ENCODE measurements around the gene TCL1B. TPM values are rescaled to one million over a fixed set of nuclear protein-coding genes. Genes with fewer than 3 reads are reported as not detected.

TCL1B gene
- total and polyA plus RNA-seq, 2 donors (not counting 3 experiments of a cell fraction or from before 2014, with no cell fraction given), result not detected

DNA sequence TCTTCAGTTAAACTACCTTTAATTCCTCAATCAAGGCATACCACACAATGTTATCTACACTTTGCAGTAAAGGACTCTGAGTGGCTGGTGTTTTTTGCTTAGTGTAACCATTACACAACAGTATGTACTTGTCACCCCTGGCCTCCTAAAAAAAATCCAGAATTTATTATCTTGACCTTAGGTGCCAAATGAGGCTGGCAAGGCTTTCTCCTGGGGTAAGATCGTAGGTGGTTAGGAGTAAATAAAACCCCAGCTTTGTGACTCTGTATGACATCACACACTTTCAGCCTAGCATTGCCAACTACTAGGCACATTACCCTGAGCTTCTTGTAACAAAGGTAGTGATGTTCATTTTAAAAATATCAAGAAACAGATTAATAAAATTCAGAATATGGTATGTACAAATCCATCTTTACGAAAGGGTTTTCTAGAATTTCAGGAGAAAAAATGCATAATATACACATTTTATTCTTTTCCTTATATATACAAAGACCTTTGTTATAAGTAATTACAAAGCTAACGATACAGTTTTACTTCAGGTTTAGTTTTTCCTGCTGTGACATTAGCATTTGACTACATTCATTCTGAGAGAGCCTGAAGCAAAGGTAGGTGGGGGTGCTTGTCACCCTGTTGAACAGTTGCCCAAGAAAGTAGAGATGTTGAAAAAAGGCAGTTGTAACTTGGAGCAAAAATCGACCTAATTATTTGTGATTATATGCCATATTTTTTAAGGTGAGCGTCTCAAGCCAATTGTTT lies 14.2 kb downstream of the TCL1B start:
- no peak for DNase-seq (ENCODE audit: low read depth, low spot score)
- Histone ChIP-seq H3K36me3 (ENCODE audit: control insufficient read depth in 2 of 2, extremely low read depth in 1 of 2, insufficient read depth in 2 of 2, low read length in 2 of 2) (no peaks in the 10 kb centered on the region), H4K20me1 (replicated peaks; ENCODE audit: control insufficient read depth, extremely low read depth, insufficient read depth, low read length) (no peaks in the 10 kb centered on the region), H3K9ac (replicated peaks; ENCODE audit: extremely low read depth, insufficient read depth, low read length) (no peak overlapping the region), H3K9me1 (replicated peaks; ENCODE audit: control insufficient read depth, extremely low read depth, insufficient read depth, low read length) (no peaks in the 10 kb centered on the region), H3K4me3 (replicated peaks in 1 of 3; ENCODE audit: insufficient read depth in 1 of 3, low read depth in 1 of 3, low read length in 3 of 3) (no peak overlapping the region), H3K4me2 (ENCODE audit: insufficient read depth, low read length) (no peak overlapping the region), H3K27ac (ENCODE audit: insufficient read depth, low read depth, low read length) (no peak overlapping the region), H3K4me1 (ENCODE audit: control insufficient read depth, extremely low read depth, insufficient read depth, low read length) (peaks cover 11% of the 10 kb centered on the region), H3K9me3 (replicated peaks; ENCODE audit: control insufficient read depth, insufficient read depth, low read length) (no peaks in the 10 kb centered on the region), H3K27me3 (ENCODE audit: control insufficient read depth in 2 of 2, insufficient read depth in 2 of 2, low read length in 2 of 2) (no peaks in the 10 kb centered on the region), H3K79me2 (ENCODE audit: control insufficient read depth, insufficient read depth, low read length) (no peaks in the 10 kb centered on the region), H2AFZ (ENCODE audit: low read depth, low read length) (no peak overlapping the region)
- ChIA-PET CTCF (interaction anchor here (1.5 kb wide), 1 partner anchor 18 kb away, joined by 5 read pairs; no protein-coding TSS in a partner anchor), POLR2A (no interaction called here)
- intact Hi-C loops (cut with micrococcal nuclease), result no loop called here
- dilution Hi-C loops (cut with MboI; ENCODE audit: extremely low pct_ligation_motif_present, low sequenced_read_pairs), result no loop called here
- BruUV-seq (replicated peaks), result no TSS peak
- FAIRE-seq, result no peak
- TF ChIP-seq POLR2AphosphoS5 (IDR thresholded peaks at IDR 0.05; ENCODE audit: insufficient read depth, low read depth, low read length) (no peak), JUN (IDR thresholded peaks at IDR 0.05; ENCODE audit: borderline replicate concordance, insufficient read depth, insufficient read length, low read depth) (no peak), MYC (IDR thresholded peaks at IDR 0.05; ENCODE audit: low read depth, low read length) (no peak), POLR2A (IDR thresholded peaks at IDR 0.05; ENCODE audit: low read depth, low read length) (no peak), FOS (IDR thresholded peaks at IDR 0.05; ENCODE audit: borderline replicate concordance, insufficient read depth, low read length) (no peak), EZH2 (IDR thresholded peaks at IDR 0.05; ENCODE audit: borderline replicate concordance, low read depth, low read length, severe bottlenecking) (no peak), GATA2 (IDR thresholded peaks at IDR 0.05; ENCODE audit: insufficient read depth, insufficient read length, low read depth, low read length) (no peak)
- TF ChIP-seq, protein P1, sequence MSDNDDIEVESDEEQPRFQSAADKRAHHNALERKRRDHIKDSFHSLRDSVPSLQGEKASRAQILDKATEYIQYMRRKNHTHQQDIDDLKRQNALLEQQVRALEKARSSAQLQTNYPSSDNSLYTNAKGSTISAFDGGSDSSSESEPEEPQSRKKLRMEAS (IDR thresholded peaks at IDR 0.05; ENCODE audit: insufficient read depth, insufficient read length), result no peak
- TF ChIP-seq, protein P2, sequence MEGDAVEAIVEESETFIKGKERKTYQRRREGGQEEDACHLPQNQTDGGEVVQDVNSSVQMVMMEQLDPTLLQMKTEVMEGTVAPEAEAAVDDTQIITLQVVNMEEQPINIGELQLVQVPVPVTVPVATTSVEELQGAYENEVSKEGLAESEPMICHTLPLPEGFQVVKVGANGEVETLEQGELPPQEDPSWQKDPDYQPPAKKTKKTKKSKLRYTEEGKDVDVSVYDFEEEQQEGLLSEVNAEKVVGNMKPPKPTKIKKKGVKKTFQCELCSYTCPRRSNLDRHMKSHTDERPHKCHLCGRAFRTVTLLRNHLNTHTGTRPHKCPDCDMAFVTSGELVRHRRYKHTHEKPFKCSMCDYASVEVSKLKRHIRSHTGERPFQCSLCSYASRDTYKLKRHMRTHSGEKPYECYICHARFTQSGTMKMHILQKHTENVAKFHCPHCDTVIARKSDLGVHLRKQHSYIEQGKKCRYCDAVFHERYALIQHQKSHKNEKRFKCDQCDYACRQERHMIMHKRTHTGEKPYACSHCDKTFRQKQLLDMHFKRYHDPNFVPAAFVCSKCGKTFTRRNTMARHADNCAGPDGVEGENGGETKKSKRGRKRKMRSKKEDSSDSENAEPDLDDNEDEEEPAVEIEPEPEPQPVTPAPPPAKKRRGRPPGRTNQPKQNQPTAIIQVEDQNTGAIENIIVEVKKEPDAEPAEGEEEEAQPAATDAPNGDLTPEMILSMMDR (IDR thresholded peaks at IDR 0.05; ENCODE audit: extremely low read depth in 1 of 2, insufficient read depth in 1 of 2, low read depth in 1 of 2, low read length in 2 of 2), result no peak

All from endothelial cell of umbilical vein (primary cell).